HEK293 (cell line): ENCODE data around the gene MS4A1.

Experiments
- CTCF ChIA-PET: fragments of 350-600 bp; formaldehyde crosslinking; extraction: SDS; loops from one replicate; lab custom pipeline; 2021; ENCODE audit warnings: antibody characterized with exemption; lab: Yijun Ruan, JAX
- POLR2A ChIA-PET: fragments of 300-600 bp; formaldehyde crosslinking; extraction: SDS; loops from one replicate; lab custom pipeline; 2020; ENCODE audit warnings: antibody characterized with exemption, inconsistent platforms; lab: Yijun Ruan, JAX
- H3K27ac ChIP-seq: fragments of 200-500 bp; sonication (Bioruptor generic); 2 replicates; pipeline ENCODE4 v1.5.1; 2014; ENCODE audit warnings: low read depth, low read length, control low read depth, inconsistent platforms; ENCODE audit errors: extremely low read depth
- H3K36me3 ChIP-seq, 2 experiments: fragments of 200-500 bp in 1 of 2; sonication (Bioruptor generic) in 1 of 2; 1 replicate in 1 of 2; 2 replicates in 1 of 2; pipeline ENCODE4 v1.5.1; 2014 to 2017; ENCODE audit warnings: inconsistent platforms in 2 of 2, low read length in 2 of 2; ENCODE audit not compliant: control insufficient read depth in 2 of 2, insufficient read depth in 1 of 2
- H3K4me1 ChIP-seq: fragments of 200-500 bp; sonication (Bioruptor generic); 2 replicates; pipeline ENCODE4 v1.5.1; 2014; ENCODE audit warnings: mild to moderate bottlenecking, low read length, inconsistent platforms; ENCODE audit not compliant: control insufficient read depth, insufficient read depth
- H3K4me3 ChIP-seq: 2 replicates; pipeline ENCODE4 v1.5.1; 2011; ENCODE audit warnings: low read depth, mild to moderate bottlenecking, control low read depth, low read length, moderate library complexity
- H3K9me3 ChIP-seq: fragments of 200-500 bp; sonication (Bioruptor generic); 2 replicates; pipeline ENCODE4 v1.5.1; 2014; ENCODE audit warnings: low read depth, low read length, inconsistent platforms; ENCODE audit not compliant: control insufficient read depth, insufficient read depth
- FEZF1 ChIP-seq: fragments of 450-650 bp; formaldehyde crosslinking; IDR thresholded peaks from 2 replicates; pipeline ENCODE4 v1.5.1; 2016; ENCODE audit warnings: missing biosample characterization, missing genetic modification characterization
- GLI2 ChIP-seq: fragments of 450-650 bp; formaldehyde crosslinking; IDR thresholded peaks from 2 replicates; pipeline ENCODE4; 2017; ENCODE audit warnings: missing biosample characterization, missing genetic modification characterization, low read depth, borderline replicate concordance
- GLIS1 ChIP-seq: fragments of 450-650 bp; formaldehyde crosslinking; IDR thresholded peaks from 2 replicates; pipeline ENCODE4 v1.5.1; 2016; ENCODE audit warnings: missing biosample characterization, missing genetic modification characterization
- KLF1 ChIP-seq: fragments of 450-650 bp; formaldehyde crosslinking; IDR thresholded peaks from 2 replicates; pipeline ENCODE4 v1.5.1; 2016; ENCODE audit warnings: missing biosample characterization, missing genetic modification characterization
- KLF10 ChIP-seq: fragments of 450-650 bp; IDR thresholded peaks from 2 replicates; pipeline ENCODE4 v1.5.1; 2018; ENCODE audit warnings: missing biosample characterization, mild to moderate bottlenecking, missing genetic modification characterization
- KLF16 ChIP-seq: fragments of 450-650 bp; formaldehyde crosslinking; IDR thresholded peaks from 2 replicates; pipeline ENCODE4 v1.5.1; 2017; ENCODE audit warnings: missing biosample characterization, missing genetic modification characterization
- KLF9 ChIP-seq: fragments of 450-650 bp; formaldehyde crosslinking; IDR thresholded peaks from 2 replicates; pipeline ENCODE4 v1.5.1; 2016; ENCODE audit warnings: missing biosample characterization, missing genetic modification characterization, low read depth
- SALL2 ChIP-seq: fragments of 450-650 bp; formaldehyde crosslinking; IDR thresholded peaks from 2 replicates; pipeline ENCODE4 v1.5.0; 2017; ENCODE audit warnings: missing biosample characterization, mild to moderate bottlenecking, missing genetic modification characterization, borderline replicate concordance
- YY1 ChIP-seq: fragments of 450-650 bp; formaldehyde crosslinking; IDR thresholded peaks from 2 replicates; pipeline ENCODE4 v1.5.1; 2018; ENCODE audit warnings: missing biosample characterization, missing genetic modification characterization
- ZEB2 ChIP-seq: fragments of 450-650 bp; formaldehyde crosslinking; IDR thresholded peaks from 2 replicates; pipeline ENCODE4 v1.5.1; 2016; ENCODE audit warnings: missing biosample characterization, missing genetic modification characterization
- ZNF184 ChIP-seq: fragments of 450-650 bp; IDR thresholded peaks from 2 replicates; pipeline ENCODE4 v1.5.1; 2018; ENCODE audit warnings: missing biosample characterization, mild to moderate bottlenecking, missing genetic modification characterization
- ZNF202 ChIP-seq: fragments of 450-650 bp; formaldehyde crosslinking; IDR thresholded peaks from 2 replicates; pipeline ENCODE4 v1.5.1; 2016; ENCODE audit warnings: missing biosample characterization, missing genetic modification characterization, borderline replicate concordance
- ZNF48 ChIP-seq: fragments of 450-650 bp; formaldehyde crosslinking; IDR thresholded peaks from 2 replicates; pipeline ENCODE4 v1.5.1; 2016; ENCODE audit warnings: missing biosample characterization, missing genetic modification characterization
- ZNF560 ChIP-seq: fragments of 450-650 bp; formaldehyde crosslinking; IDR thresholded peaks from 2 replicates; pipeline ENCODE4 v1.5.1; 2017; ENCODE audit warnings: missing biosample characterization, missing genetic modification characterization, borderline replicate concordance
- ZNF654 ChIP-seq: fragments of 450-650 bp; formaldehyde crosslinking; IDR thresholded peaks from 2 replicates; pipeline ENCODE4 v1.5.1; 2016; ENCODE audit warnings: low read depth, missing biosample characterization, missing genetic modification characterization
- ZNF660 ChIP-seq: fragments of 450-650 bp; IDR thresholded peaks from 2 replicates; pipeline ENCODE4 v1.5.1; 2018; ENCODE audit warnings: missing biosample characterization, mild to moderate bottlenecking, missing genetic modification characterization
- ZNF747 ChIP-seq: fragments of 450-650 bp; formaldehyde crosslinking; IDR thresholded peaks from 2 replicates; pipeline ENCODE4 v1.5.1; 2016; ENCODE audit warnings: missing biosample characterization, missing genetic modification characterization
- TF ChIP-seq, protein P1 (sequence below): fragments of 450-650 bp; formaldehyde crosslinking; optimal IDR thresholded peaks from 2 replicates; pipeline ENCODE3; 2016; ENCODE audit warnings: missing biosample characterization, mild to moderate bottlenecking, missing genetic modification characterization
- TF ChIP-seq, protein P2 (sequence below): fragments of 450-650 bp; formaldehyde crosslinking; IDR thresholded peaks from 2 replicates; pipeline ENCODE4 v1.5.1; 2017; ENCODE audit warnings: missing biosample characterization, missing genetic modification characterization
- TF ChIP-seq, protein P3 (sequence below): fragments of 450-650 bp; formaldehyde crosslinking; IDR thresholded peaks from 2 replicates; pipeline ENCODE4 v1.5.1; 2016; ENCODE audit warnings: missing biosample characterization, missing genetic modification characterization

The MS4A1 gene

DNA sequence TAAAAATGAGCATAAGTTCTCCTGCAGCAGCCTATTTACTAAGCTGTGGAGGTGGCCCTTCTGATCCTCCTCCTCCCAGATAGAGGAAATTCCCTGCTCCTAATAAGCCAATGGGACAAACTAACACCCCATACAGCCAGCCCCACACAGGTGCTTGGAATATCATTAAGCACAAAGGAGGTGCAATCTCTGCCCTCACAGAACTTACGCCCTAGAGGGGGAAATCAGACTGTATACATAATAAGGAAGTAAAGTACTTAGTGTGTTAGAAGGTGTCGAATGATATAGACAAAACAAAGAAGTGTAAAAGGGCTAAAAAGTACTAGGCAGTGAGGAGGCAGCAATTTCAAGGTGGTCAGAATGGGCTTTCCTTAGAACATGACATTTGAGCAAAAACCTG lies 42.8 kb downstream of the MS4A1 start (continued):
- TF ChIP-seq, protein P1, sequence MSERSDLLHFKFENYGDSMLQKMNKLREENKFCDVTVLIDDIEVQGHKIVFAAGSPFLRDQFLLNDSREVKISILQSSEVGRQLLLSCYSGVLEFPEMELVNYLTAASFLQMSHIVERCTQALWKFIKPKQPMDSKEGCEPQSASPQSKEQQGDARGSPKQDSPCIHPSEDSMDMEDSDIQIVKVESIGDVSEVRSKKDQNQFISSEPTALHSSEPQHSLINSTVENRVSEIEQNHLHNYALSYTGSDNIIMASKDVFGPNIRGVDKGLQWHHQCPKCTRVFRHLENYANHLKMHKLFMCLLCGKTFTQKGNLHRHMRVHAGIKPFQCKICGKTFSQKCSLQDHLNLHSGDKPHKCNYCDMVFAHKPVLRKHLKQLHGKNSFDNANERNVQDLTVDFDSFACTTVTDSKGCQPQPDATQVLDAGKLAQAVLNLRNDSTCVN = no peak
- TF ChIP-seq ZNF654 = no peak
- no peak for TF ChIP-seq GLI2 (tag by site-specific recombination)
- no peak for TF ChIP-seq ZNF660 (tag by site-specific recombination)
- TF ChIP-seq KLF1 = no peak
- TF ChIP-seq, protein P2, sequence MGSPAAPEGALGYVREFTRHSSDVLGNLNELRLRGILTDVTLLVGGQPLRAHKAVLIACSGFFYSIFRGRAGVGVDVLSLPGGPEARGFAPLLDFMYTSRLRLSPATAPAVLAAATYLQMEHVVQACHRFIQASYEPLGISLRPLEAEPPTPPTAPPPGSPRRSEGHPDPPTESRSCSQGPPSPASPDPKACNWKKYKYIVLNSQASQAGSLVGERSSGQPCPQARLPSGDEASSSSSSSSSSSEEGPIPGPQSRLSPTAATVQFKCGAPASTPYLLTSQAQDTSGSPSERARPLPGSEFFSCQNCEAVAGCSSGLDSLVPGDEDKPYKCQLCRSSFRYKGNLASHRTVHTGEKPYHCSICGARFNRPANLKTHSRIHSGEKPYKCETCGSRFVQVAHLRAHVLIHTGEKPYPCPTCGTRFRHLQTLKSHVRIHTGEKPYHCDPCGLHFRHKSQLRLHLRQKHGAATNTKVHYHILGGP (tag by site-specific recombination) = no peak
- no peak for TF ChIP-seq KLF9 (tag by site-specific recombination)

DNA sequence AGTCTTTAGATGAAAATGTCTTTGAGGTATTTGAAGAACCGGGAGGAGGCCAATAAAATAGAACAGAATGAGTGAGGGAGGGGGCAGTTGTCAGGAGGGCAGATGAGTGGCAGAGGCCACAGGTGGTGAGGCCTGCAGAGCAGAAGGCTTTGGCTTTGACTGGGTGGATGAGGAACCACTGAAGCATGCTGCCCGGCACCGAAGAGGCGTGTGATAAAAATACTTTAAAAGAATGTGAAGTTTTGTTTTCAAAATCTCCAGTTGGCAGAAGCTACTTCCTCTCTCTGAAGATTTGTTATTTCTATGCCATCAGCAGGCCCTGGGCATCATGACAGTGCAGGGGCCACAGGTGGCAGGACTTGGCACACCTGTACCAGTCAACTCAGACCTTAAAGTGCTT lies 43.2 kb downstream of the MS4A1 start:
- Histone ChIP-seq H3K4me1 (no peaks in the 10 kb centered on the region), H3K36me3 (no peaks in the 10 kb centered on the region), H3K4me3 (no peak overlapping the region), H3K9me3 (no peaks in the 10 kb centered on the region), H3K27ac (no peak overlapping the region)
- ChIA-PET POLR2A (no interaction called here), CTCF (no interaction called here)
- no peak for TF ChIP-seq ZNF202 (tag by site-specific recombination)
- TF ChIP-seq, protein P3, sequence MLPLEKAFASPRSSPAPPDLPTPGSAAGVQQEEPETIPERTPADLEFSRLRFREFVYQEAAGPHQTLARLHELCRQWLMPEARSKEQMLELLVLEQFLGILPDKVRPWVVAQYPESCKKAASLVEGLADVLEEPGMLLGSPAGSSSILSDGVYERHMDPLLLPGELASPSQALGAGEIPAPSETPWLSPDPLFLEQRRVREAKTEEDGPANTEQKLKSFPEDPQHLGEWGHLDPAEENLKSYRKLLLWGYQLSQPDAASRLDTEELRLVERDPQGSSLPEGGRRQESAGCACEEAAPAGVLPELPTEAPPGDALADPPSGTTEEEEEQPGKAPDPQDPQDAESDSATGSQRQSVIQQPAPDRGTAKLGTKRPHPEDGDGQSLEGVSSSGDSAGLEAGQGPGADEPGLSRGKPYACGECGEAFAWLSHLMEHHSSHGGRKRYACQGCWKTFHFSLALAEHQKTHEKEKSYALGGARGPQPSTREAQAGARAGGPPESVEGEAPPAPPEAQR (tag by site-specific recombination) = no peak
- TF ChIP-seq FEZF1 (tag by site-specific recombination) = no peak
- TF ChIP-seq SALL2 (tag by site-specific recombination) = no peak
- TF ChIP-seq ZNF48 (tag by site-specific recombination) = no peak
- no peak for TF ChIP-seq KLF16 (tag by site-specific recombination)
- TF ChIP-seq GLIS1 (tag by site-specific recombination) = no peak
- no peak for TF ChIP-seq ZNF747 (tag by site-specific recombination)
- no peak for TF ChIP-seq ZNF184 (tag by site-specific recombination)
- no peak for TF ChIP-seq YY1 (tag by site-specific recombination)

- Histone ChIP-seq H3K4me3 (no peak overlapping the region), H3K36me3 (no peaks in the 10 kb centered on the region), H3K27ac (no peak overlapping the region), H3K9me3 (no peaks in the 10 kb centered on the region), H3K4me1 (no peaks in the 10 kb centered on the region)
- no peak for TF ChIP-seq KLF10
- TF ChIP-seq ZNF560 (tag by site-specific recombination) = no peak
- no peak for TF ChIP-seq ZEB2 (tag by site-specific recombination)
- POLR2A ChIA-PET = no interaction called here
- CTCF ChIA-PET = interaction anchor here (0.6 kb wide), 1 partner anchor 53 kb away, joined by 3 read pairs; no protein-coding TSS in a partner anchor
Measured at GRCh38 chr11:60500276-60500910, 44.7 kb downstream of the MS4A1 start.
